NCI-H82 treated with DMSO at 0.1 percent for 48 hours (cell line): ENCODE measurements around the gene MEGF6.

Experiments used
- DNase-seq: peaks from one replicate; lab custom pipeline; 2025; ENCODE audit not compliant: unreplicated experiment; lab: John Stamatoyannopoulos, UW

MEGF6 gene

DNA sequence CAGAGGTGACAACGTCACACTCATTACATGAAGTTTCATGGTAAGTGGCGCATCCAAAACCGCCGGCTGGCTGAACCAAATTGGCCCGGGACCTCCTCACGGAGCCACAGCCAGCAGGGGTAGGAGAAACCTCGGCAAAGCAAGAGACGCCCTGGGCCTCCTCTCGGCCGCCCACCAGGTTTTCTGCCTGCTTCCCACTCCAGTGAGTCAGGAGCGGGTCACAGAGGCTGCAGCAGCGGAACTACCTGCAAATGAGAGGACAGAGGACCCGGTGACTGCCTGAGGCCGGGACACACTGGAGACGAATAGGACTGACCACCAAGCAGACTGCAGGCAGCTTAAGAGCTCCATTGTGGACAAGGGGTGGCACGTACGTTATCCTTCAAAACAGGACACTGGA lies 55.0 kb downstream of the MEGF6 start:
- no peak for DNase-seq

DNA sequence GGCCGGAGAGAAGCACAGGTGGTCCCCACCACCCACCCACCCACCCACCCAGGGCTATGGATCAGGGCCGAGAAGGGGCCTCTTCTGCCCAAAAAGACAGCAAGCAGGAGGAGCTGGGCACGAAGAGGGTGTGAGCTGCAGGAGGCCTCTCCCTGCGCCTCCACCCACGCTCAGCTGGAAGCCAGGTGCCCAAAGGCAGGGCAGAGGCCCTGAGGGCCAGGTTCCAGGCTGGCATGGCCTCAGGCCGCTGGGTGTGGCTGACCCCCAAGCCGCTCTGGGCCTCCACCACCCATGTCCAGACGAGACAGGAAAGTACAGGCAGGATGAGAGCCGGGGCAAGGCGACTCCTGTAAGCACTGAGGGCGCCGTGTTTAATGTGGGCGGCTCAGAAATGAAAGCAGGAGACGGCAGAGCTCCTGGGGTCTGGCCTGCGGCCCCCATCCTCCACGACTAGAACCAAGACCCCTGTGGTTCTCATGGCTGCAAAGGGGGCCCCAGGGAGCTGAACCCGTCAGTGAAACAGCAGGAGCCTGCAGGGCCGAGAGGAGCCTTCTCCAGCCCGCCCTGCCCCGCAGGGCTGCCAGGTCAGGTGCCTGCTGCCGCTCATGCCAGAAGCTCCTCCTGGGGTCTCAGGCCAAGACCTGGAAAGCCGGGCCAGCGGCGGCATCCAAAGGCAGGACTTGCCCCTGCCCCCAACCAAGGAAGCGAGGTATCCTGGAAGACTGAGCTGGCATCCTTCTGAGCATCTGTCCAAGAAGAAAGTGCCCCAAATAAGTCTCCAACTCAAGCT lies 56.0 kb downstream of the MEGF6 start:
- no peak for DNase-seq

DNA sequence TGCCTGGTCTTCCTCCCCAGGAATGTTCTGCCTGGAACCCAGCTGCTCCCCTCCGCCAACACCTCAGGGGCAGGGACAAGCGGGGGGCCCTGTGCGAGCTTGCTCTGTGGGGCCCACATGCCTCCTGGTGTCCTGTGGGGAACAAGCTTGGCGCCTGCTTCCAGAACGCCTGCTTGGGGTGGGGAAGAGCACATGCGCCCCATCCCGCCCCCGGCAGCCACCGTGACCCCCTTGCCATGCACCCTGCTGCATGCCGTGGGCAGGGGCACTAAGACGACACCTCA lies 57.4 kb downstream of the MEGF6 start:
- no peak for DNase-seq

DNA sequence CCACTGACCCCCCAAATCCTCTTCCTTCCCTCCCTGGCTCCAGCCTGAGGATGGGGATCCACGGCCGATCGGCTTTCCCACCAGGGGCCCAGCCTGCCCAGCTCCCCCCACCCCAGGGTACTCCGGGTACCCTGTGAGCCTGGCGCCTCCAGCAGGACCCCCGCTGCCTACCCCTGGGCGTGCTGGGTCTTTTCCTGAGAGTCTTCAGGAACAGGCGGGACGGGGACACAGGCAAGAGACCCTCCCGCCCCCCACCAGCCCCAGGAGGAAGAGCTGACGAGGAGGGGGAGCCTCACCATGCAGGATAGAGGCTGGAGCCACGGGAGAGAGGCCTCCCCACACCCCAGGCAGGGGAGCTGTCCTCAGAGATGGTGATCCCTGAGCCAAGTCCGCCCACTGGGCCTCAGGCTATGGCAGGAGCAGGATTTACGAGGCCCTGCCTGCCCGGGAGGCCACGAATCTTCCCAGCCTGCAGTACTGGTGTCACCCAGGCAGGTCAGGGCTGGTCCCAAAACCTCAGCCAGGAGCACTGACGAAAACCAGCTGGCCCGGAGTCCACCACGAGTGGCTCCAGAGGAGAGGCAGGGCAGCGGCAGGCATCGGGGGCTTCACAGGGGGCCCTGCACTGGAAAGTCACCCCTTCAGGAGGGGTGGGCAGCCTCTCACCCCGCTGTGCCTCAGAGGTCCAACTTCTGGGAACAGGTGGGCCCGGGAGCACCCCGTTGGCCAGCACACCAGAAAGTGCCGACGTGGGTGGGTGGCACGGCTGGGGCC lies 58.0 kb downstream of the MEGF6 start:
- DNase-seq: no peak

DNA sequence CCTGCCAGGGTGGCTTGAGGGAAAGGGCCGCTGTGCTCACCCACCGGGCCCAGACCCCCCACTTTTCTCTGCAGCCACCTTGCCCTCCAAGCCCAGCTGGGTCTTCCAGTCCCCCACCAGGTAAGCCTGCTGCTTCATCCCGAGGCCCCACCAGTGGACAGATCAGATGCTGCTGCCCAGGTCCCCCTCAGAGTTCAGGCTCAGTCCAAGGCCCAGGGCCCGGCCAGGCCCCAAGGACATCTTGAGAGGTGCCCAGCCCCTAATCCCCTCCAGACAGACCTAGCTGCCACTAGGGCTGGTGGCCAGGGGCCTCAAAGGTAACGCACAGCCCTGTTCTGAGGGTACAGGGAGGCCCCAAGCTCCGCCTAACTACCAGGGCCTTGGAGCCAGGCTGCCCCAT lies 58.6 kb downstream of the MEGF6 start:
- no peak for DNase-seq

DNA sequence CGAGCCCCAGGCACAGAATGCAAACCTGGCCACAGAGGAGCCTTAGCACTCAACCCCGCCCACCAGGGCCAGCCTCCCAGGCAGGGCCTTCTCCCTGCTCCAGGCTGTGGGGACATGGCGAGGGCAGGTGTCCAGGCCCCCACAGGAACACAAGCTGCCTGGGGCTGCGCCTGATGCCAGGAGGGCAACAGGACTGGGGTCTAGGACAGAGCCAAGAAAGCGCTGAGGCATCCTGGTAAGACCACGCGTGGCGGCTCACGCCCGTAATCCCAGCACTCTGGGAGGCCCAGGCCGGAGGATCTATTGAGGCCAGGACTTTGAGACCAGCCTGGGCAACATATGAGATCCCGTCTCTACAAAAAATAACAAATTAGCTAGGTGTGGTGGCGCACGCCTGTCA lies 59.1 kb downstream of the MEGF6 start:
- DNase-seq: no peak

DNA sequence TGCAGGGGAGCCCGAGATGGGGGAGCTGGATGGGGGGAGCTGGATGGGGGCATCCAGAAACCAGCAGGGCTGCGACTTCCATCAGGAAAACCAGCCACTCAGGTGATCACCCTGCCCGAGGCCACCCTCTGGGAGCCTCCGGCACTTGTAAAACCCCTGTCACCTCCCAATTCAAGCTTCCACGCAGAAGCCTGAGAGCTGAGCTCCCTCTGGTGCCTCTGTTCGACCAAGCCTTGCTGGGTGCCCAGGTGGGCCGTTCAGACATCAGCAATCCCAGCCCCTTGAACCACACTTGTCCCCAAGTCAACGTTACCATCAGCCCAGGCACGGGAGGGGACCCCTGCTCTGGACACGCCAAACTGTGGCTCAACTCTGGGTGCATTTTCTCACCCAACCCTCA lies 59.6 kb downstream of the MEGF6 start:
- DNase-seq: no peak

DNA sequence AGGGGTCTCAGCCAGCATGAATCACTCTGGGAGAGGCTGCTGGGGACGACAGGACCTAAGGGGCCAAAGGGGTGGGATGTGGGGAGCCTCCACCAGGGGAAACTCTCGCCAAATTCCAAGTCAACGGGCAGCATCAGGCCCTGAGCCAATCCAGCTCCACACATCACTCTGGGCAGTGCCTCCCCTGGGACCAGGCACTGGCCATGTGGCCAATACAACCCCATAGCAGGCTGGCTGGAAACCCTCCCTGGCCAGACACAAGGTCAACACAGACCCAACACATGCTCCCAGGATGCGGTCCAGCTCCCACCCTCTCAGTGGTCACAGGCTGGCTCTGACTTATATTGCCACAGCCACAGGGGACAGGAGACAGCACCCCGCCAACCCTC lies 60.0 kb downstream of the MEGF6 start:
- DNase-seq: no peak

DNA sequence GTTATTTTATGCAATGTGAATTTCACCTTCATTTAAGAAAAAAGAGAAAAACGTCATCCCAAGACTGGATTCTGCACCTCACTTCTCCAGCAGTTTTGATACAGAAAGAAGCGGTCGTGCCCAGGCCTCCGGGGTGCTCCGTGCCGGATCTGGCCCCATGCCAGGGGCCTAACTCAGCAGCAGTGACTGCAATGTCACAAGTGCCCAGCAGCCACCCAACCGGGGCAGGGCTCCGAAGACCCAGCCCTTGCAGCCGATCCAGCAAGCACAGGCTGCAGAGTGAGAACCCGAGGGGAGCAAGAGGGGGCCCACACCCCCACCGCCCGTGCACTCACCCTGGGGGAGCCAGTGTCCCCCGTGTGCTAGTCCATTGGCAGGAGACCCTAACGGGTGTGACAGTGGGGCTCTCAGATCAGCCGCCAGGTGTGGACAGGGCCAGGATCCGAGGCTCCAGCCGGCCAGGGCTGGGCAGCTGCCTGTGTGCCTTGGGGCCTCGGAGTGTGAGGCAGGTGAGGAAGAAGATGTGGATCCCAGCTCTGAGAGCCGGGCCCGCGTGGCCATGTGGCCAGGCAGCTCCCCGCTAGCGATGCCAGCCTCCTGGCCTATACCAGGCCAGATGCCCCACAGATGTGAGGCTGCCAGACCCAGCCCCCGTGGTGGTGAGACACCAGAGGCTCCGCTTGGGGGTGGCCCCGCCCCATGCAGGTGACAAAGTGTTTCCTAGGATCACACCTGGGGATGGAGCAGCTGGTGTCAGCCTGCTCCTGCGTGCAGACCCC lies 60.6 kb downstream of the MEGF6 start:
- DNase-seq: no peak

DNA sequence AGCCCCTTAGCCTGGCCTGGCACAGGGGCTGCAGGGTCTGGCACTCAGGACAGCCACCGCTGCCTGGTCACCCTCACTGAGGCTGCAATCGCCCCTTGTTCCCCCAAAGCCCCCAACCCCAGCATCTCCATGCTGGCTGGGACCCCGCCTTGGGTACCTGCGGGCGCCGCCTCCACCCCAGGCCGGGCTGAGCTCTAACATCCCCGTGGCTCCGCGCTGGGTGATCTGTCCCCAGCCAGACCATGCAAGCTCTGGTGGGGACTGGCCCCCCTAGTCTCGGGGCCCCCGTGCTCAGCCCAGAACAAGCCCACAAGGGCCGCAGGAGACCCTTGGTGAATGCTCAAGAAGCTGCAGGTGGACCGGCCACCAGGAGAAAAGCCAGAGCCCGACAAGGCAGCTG lies 62.4 kb downstream of the MEGF6 start:
- no peak for DNase-seq

DNA sequence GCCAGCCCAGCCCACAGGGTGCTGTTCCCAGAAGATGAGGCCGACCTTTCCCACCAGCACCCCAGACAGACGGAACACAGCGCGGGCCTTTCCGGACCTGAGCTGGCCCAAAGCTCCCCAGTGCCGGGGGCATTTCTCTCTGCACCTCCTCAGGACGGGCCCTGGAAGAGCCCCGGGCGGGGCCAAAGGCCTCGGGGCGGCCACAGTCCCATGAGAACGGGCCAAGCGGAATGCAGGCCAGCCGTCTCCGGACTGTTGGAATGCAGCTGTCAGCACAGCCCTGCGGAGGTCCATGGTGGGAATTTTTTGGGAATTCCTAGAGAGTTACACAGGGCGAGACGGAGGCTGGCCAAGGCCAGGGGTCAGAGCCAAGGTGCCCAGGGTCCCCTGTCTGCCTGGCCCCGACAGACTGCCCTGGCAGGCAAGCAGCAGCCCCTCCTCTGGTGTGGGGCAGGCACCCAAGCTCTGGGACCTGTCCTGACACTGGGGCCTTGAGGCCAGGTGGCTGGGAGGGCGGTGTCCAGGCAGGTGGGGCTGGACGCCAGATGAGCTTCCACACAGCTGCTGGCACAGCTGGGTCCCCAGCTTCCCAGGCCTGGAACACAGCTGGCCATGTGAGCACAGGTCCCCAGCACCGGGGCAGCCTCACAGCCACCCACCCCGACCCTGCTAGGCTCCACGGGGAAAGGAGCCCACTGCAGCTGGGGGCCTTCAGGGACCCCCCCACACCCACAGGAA lies 63.0 kb downstream of the MEGF6 start:
- DNase-seq: no peak

DNA sequence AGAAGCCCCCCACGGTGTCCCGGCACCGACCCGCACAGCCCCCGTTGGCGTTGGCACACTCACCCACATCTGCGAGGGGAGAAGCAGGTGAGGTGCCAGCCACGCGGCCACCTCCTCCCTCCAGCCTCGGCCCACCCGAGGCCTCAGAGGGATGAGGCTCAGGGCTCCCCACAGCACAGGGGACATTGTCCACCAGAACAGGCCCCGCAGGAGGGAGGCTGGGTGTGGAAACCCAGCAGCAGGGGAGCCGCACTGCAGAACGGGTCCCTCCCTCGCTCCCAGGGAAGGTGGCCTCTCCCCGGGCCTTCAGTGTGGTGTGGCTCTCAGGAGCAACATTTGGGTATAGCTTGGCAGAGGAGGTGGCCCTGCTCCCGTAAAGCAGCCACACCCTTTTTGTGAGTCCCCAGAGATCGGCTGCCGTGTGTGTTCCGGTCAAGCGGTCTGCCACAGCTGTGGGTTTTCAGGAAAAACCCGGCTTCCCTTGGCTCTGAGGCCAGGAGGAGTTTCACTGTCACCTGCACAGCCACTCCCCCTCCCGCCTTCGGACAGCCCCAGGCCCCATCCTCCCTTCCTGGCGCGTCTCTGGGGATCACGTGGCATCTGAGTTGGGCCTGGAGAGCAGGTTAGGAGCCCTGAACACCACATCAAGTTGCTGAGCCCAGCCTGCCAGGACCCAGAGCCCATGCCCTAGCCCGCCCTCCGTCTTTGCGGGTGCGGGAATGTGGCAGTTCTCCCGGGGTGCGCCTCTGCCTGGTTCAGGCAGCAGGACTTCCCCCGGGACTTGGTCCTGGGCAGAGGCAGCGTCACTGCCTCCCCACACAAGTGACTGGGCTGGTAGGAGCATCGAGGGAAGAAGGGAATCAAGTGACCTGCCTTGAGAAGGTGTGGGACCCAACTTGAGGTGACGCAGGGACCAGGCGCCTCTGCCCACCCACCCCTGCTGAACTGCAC lies 64.0 kb downstream of the MEGF6 start:
- DNase-seq: no peak

DNA sequence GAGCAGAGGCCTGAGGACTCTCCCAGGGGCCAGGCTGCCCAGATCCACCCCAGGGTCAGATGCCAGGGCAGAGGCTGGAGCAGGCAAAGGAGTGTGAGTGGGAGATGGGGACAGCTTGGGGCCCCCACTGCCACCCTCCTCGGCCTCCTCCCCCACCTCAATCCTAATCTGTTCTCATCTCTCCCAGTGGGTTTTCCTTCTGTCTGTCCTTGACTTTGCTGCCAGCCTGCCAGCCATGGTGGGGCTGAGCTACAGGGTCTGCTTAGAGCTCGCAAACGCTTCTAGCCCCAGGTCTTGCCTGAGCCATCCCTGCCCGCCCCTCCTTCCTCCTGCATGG lies 65.3 kb downstream of the MEGF6 start:
- DNase-seq: no peak

DNA sequence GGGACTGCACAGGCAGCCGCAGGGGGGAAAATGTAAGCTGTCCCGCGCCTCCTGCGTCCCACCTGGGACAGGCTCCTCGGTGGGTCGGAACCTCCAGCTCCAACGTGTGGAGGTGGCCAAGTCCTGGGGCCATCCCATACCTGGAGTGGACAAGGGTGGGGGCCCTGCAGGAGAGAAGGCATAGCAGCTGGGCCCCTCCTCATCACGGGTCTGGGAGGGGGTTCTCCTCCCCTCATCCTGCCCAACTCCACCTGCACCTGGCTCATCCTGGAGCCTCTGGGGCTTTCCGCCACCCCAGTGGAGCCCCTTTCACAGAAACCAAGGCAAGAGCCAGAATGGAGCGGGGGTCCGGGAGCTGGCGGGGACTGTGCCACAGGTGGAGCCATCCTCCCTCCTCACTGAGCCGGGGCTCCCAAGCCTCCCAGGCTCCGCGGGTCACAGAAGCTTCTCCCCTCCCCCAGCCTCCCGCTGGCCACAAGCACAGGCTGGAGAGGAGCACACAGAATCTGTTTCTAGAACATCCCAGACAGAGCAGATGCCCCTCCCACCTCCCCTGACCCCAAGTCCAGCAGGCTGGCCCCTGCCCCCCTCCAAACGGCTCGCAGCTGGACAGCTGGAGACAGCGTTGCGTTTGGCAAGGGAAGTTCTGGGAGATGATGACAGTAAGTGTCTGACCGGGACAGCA lies 65.8 kb downstream of the MEGF6 start:
- DNase-seq: no peak

DNA sequence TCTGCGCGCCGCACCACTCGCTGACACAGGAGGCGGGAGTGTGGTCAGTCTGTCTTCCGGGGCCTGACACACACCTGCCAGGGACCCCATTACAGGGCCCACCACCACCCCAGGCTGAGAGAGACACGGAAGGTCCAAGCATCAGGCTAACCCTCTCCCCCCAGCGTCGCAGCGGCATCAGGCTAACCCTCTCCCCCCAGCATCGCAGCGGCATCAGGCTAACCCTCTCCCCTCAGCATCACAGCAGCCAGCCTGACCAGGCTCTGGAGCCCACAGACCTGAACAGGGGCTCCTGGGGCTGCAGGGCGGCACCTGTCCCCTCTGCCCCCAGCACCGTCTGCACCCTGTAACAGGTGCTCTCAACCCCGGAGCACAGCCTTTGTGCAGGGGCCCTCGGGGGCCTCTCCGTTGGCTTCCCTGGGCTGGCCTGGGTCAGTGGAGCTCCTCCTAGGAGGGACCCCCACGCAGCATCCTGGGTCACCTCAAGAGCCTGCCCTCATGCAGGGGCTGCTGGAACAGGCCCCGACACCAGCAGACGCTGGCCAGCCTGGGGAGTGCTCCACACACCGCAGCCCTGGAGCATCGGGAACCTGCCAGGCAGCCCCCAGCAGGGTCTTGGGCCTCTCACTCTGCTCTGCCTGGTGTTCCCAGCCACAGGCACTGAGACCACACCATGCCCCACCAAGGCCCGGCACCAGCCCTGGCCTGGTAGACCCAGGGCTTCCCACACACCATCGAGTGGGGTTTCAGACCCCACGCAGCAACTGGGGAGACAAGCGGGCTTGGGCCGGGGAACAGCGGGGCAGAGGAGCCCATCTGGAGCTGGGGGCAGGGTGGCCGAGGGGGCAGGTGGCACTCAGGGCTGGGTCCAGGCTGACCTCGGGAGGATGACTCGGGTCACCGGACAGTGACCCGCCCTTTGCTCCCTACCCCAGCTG lies 67.0 kb downstream of the MEGF6 start:
- no peak for DNase-seq

DNA sequence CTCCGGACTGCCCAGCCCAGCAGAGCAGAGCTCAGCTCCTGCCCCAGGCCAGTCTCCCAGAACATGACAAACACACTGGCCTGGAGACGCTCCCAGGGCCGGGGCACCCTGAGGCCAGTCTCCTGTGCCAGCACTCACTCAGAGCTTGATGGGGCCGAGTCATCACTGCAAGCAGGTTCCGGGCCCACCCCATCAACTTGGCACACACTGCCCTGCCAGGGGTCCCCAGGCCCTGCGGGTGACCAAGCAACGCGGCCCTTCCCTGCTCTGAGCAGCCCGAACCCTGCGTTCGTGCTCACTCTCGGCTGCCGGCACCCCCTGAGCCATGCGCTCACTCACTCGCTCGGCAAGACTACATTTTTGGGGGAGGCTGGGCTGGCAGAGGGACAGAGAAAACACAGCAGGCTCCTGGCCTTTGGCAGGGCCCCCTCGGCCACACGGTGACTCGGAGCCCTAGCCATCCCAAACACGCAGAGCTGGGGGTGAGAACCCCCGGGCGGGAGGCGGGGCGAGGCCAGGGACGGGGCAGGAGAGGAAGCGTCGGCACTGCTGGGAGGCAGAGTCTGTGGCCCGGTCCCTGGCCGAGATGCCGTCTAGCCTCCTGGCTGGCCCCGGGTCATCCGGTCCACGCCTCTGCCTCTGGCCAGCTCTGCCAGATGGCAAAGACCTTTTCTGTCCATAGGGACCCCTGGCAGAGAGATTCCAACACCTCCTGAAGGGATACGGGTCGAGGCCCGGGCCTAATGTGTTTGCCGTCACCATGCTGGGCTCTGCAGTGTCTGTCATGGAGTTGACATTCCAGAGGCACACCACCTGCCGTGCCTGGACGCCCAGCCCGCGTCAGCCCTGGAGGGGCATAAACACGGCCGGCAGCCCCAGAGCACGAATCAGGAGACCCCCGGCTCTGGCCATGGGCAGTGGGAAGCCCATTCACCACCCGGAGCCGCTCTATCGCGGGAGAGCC lies 68.0 kb downstream of the MEGF6 start:
- DNase-seq: no peak

DNA sequence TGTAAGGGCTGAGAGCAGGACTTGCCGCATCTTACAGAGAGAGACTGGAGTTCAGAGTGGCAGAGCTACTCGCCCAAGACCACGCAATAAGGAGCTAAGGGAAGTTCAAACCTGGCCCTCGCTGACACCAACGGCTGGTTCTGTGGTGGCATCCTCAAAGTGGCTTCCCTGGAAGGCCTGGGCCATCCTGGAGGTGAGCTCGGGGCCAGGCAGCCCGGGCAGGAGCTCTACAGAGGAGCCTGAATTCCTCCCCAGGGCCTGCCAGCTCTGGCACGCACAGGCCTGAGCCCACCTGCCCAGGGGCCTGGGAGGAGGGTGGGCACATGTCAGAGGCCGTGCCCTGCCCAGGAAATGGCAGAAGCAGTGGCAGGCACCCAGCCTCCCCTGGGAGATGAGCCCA lies 68.6 kb downstream of the MEGF6 start:
- no peak for DNase-seq

DNA sequence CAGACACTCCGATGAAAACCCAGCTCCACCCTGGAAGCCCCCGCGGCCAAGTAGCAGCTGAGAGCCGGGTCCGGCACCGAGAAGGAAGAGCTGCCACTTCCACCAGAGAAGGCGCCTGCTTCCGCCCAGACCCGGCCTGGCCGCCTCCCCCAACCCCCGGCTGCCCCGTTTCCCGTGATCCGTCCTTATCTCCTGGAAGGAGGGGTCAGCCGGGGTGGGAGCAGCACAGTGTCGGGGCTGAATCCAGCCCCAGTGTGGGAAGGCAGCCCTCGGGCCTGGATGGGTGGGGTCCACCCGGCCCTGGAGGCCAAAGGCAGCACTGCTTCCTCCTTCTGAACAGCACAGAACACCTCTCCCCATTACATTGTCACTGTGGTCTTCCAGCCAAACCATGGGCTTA lies 69.4 kb downstream of the MEGF6 start:
- DNase-seq: no peak
